T-cell (primary cell): ENCODE measurements around the gene CTAGE1. TPM values are rescaled to one million over a fixed set of nuclear protein-coding genes. Genes with fewer than 3 reads are reported as not detected.

Experiments used
- total RNA-seq, 35 experiments: library from RNA in 6 of 35; stranded (reverse) in 6 of 35; fragments of 120-200 nt in 1 of 35; gene quantifications; one replicate each; pipeline versions ENCODE4 v1.2.1 to v1.2.4 and lab custom pipeline; 2013 to 2026

Gene CTAGE1
- total RNA-seq, 5 donors from 2014 or later (not counting 1 experiment from before 2014, with no cell fraction given), result not detected

Other genes with a start within 250 kb of the CTAGE1 start
- under 1 TPM; 0.13 to 0.96 (median 0.59) TPM for gene GATA6, start 248.3 kb downstream of the CTAGE1 start, total RNA-seq